Brain microvascular endothelial cell (primary cell): Measurements from ENCODE around the gene CEP85.
"Not testable (repeated sequence)": the region's sequence is repeated elsewhere in the genome, so short reads cannot be mapped to it uniquely, and the experiment has no call there.

Source experiments
- DNase-seq: peaks from one replicate; pipeline ENCODE4 v3.0.0-alpha.2; 2020
- H3K27ac ChIP-seq: fragments of 250-450 bp; sonication (Bioruptor Pico); 2 replicates; pipeline ENCODE4 v1.5.1; 2020; ENCODE audit warnings: mild to moderate bottlenecking, moderate library complexity
- H3K27me3 ChIP-seq: fragments of 250-450 bp; sonication (Bioruptor Pico); replicated peaks from 2 replicates; pipeline ENCODE4 v1.5.1; 2020; ENCODE audit warnings: mild to moderate bottlenecking
- H3K36me3 ChIP-seq: fragments of 250-450 bp; sonication (Bioruptor Pico); replicated peaks from 2 replicates; pipeline ENCODE4 v1.5.1; 2020; ENCODE audit warnings: mild to moderate bottlenecking
- H3K4me3 ChIP-seq: 2 replicates; pipeline ENCODE4 v1.5.1; 2011; ENCODE audit warnings: low read depth, mild to moderate bottlenecking, control low read depth, low read length, moderate library complexity
- in situ Hi-C: cut with HindIII; loops from 2 replicates; pipeline ENCODE4 v1.10.0; 2017; ENCODE audit warnings: low sequenced_read_pairs, low pct_ligation_motif_present
- TF ChIP-seq, protein P1 (sequence below): IDR thresholded peaks from 2 replicates; pipeline ENCODE4 v1.5.1; 2011; ENCODE audit warnings: low read depth, mild to moderate bottlenecking, moderate library complexity, low read length, control low read depth, inconsistent platforms; ENCODE audit errors: missing control alignments

The CEP85 gene

DNA sequence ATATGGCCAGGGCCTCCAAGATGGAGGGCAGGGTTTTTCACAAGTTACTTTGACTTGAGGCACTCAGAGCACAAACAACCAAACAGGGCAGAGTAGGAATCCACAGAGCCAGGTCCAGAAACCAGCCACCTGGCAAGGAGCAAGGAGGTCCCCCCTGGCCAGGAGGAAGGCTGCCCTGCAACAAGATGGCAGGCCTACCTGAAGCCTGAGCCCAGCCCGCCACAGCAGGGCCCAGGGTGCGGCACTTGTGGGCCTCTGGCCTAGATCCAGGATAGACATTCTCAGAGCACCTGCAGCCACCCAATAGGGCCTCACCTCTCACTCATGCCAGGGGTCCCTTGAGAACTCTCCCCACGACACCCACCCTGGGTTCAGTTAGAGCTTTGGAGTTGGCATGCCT lies 57.4 kb downstream of the CEP85 start:
- Histone ChIP-seq H3K36me3 (no peaks in the 10 kb centered on the region), H3K27me3 (no peaks in the 10 kb centered on the region), H3K4me3 (no peak overlapping the region), H3K27ac (no peak overlapping the region)
- DNase-seq: no peak
- in situ Hi-C loops: no loop called here
- TF ChIP-seq, protein P1, sequence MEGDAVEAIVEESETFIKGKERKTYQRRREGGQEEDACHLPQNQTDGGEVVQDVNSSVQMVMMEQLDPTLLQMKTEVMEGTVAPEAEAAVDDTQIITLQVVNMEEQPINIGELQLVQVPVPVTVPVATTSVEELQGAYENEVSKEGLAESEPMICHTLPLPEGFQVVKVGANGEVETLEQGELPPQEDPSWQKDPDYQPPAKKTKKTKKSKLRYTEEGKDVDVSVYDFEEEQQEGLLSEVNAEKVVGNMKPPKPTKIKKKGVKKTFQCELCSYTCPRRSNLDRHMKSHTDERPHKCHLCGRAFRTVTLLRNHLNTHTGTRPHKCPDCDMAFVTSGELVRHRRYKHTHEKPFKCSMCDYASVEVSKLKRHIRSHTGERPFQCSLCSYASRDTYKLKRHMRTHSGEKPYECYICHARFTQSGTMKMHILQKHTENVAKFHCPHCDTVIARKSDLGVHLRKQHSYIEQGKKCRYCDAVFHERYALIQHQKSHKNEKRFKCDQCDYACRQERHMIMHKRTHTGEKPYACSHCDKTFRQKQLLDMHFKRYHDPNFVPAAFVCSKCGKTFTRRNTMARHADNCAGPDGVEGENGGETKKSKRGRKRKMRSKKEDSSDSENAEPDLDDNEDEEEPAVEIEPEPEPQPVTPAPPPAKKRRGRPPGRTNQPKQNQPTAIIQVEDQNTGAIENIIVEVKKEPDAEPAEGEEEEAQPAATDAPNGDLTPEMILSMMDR: no peak

DNA sequence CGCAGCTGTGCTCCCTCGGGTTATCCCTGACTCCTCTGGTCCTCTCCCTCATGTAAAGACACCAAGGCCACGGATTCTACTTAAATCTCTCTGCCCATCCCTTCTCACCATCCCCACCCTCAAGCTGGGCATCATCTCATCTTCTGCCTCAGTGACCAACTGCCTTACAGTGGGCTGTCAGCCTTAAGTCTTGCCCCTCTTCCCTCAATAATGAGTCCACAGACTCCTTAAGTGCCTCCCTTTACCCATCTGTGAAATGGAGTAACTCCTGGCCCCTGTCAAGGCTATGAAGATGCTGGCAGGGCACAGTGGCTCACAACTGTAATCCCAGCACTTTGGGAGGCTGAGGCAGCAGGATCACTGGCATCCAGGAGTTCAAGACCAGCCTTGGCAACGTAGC lies 57.9 kb downstream of the CEP85 start:
- no peak overlapping the region for H3K27ac ChIP-seq
- in situ Hi-C loops: no loop called here
- H3K27me3 ChIP-seq: no peaks in the 10 kb centered on the region
- TF ChIP-seq, protein P1: no peak
- H3K4me3 ChIP-seq: no peak overlapping the region
- no peaks in the 10 kb centered on the region for H3K36me3 ChIP-seq
- DNase-seq: no peak

DNA sequence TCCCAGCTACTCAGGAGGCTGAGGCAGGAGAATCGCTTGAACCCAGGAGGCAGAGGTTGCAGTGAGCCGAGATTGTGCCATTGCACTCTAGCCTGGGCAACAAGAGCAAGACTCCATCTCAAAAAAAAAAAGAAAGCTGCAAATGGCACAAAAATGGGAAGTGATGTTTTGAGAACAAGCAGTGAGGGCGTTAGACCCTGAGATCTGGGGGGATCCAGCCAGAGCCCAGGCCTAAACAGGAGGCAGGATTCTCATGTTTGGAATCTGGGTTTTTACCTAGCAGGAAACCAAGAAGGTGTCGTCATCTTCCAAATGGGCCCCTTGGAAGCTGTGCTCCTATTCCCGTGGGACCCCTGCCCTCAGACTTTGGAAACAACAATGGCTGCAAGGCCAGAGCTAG lies 58.7 kb downstream of the CEP85 start:
- DNase-seq, H3K27me3 ChIP-seq, in situ Hi-C loops, H3K4me3 ChIP-seq, H3K36me3 ChIP-seq, H3K27ac ChIP-seq: not testable (repeated sequence)

DNA sequence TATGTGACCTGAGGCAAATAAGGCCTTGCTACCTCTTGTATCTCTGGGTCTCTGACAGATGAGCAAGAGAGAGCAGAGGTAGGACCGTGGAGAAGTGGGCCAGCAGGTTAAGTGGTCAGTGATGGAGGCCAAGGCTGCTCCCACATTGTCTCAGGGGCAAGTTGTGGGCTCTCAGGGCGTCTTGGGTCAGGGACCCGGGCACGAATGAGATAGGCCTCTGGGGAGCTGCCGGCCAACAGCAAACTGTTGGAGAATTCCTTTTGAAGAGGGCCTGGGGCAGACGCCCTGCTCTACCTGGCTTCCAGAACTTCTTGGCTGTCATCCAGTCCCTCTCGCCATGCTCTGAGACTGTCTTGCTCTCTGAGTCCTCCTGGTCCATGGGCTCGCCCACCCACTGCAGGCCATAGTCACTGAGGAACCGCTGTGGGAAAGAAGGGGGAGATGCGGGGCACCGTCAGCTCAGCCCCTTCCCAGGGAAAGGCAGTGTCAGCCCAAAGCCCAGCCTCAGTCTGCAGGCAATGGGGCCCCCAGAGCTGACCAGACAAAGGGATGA lies 60.0 kb downstream of the CEP85 start:
- in situ Hi-C loops: no loop called here
- H3K36me3 ChIP-seq: no peaks in the 10 kb centered on the region

DNA sequence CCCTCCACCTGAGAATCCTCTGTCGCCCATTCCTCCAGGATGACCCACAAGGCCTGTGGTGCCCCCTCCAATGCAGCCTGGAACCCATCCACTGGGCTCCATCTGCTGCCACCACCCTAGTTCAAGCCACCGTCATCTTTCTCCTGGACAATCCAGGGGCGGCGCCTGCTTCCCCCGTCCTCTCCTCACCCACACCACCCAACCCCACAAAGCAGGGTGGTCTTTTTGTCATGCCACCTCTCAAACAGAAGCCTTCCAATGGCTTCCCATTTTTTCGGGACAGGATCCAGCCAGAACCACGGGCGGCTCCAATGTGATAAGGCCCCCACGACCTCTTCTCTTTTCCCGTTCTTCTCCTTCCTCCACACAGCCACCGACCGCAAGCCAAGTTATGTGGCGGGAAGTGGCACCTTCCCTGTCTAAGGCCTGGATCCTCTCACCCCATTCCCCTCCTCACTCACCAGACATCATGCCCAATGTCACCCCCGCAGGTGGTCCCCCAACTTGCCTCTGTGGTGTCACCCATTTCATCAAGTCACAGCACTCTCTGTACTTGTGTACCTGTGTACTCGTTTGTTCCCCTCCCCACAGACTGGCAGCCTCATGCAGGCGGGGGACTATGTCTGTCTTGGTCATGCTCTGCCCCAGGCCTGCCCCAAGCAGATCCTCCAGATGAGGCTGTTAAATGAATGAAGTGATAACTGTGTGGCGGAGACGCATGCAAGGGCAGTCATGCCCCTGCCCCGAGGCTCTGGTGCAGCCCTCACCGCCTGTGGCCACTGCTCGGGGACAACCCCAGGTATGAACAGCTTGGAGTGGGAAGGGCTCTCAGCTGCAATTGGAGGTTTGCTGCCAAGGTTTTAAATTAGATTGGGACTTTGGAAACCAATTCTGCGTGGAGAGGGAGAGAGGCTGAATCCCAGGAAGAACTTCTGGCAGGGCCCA lies 61.5 kb downstream of the CEP85 start:
- TF ChIP-seq, protein P1: no peak
- Histone ChIP-seq H3K4me3 (no peak overlapping the region), H3K27ac (no peak overlapping the region), H3K36me3 (no peaks in the 10 kb centered on the region), H3K27me3 (no peaks in the 10 kb centered on the region)
- in situ Hi-C loops: no loop called here
- DNase-seq: no peak

More for the DNA sequence above, 60.0 kb downstream of the CEP85 start:
- Histone ChIP-seq H3K27me3 (no peaks in the 10 kb centered on the region), H3K27ac (no peak overlapping the region), H3K4me3 (no peak overlapping the region)
- TF ChIP-seq, protein P1: no peak
- no peak for DNase-seq

DNA sequence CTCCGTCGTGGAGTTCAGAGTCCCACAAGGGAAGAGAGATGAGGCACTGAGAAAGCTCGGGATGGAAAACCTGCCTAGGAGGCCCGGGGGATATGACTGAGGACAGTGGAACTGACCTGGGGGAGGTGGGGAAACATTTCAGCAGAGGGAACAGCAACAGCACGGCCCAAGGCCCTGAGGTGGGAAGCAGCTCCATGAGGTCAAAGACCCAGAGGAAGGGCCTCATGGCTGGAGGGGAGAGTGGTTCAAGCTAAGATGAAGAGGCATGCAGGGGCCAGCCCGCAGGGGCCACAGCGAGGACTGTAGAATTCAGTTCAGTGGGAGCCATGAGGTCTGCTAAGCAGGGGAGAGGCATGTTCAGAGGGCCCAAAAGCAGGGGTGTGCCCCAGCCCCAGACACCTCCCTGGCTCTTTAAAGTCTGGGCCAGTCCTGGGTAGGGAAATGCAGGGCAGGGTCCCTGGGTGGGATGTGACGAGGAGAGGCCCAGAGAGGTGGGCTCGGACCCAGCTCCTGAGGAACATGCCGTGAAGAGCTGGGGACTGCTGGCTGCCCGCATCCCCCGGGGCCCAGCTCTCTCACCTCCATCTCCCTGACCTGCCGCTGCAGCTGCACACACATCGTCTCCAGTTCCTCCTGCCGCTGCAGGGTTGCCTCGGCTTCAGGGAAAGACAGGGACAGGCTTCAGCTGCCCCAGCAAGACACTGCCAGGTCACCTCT lies 62.5 kb downstream of the CEP85 start:
- Histone ChIP-seq H3K27me3 (no peaks in the 10 kb centered on the region), H3K36me3 (no peaks in the 10 kb centered on the region), H3K27ac (no peak overlapping the region), H3K4me3 (no peak overlapping the region)
- in situ Hi-C loops: no loop called here
- no peak for DNase-seq
- TF ChIP-seq, protein P1: no peak
